Esophagus squamous epithelium (tissue), 4 donors: ENCODE measurements around the gene SHCBP1.
"Not testable (repeated sequence)": the region's sequence is repeated elsewhere in the genome, so short reads cannot be mapped to it uniquely, and the experiment has no call there.

ENCODE experiments used
- POLR2A ChIP-seq, 4 donors: fragments of 450-650 bp; IDR thresholded peaks; one replicate each; pipeline ENCODE4 v1.6.1; 2017; ENCODE audit warnings: antibody characterized with exemption in 4 of 4, mild to moderate bottlenecking in 4 of 4, moderate library complexity in 3 of 4
- TF ChIP-seq, protein P1 (sequence below), 6 experiments: fragments of 450-650 bp in 4 of 6; fragments of 200-600 bp in 2 of 6; sonication (generic) in 2 of 6; IDR thresholded peaks; one replicate each; pipeline ENCODE4 v1.5.1; 2016 to 2019; ENCODE audit warnings: antibody characterized with exemption in 6 of 6, mild to moderate bottlenecking in 4 of 6, moderate library complexity in 4 of 6

DNA sequence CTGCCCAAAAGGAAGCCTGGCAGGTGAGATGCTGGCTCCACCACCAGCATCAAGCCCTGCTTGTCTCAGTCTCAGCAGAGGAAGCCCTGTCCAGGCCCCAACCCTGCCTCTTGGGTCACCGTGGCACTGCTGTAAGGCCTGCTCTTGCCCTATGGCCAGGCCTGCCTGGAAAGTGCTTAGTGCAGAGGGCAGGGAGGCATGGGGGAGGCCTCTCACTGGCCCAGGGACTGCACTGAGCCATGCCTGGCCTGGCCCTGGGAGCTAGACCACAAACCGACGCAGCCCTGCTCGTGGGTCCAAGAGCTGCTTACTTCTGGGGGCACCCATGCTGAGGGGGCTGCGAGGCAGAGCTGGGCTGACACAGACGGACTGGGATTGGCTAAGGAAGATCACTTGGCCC, 3.7 kb upstream of the SHCBP1 start:
- TF ChIP-seq, protein P1, sequence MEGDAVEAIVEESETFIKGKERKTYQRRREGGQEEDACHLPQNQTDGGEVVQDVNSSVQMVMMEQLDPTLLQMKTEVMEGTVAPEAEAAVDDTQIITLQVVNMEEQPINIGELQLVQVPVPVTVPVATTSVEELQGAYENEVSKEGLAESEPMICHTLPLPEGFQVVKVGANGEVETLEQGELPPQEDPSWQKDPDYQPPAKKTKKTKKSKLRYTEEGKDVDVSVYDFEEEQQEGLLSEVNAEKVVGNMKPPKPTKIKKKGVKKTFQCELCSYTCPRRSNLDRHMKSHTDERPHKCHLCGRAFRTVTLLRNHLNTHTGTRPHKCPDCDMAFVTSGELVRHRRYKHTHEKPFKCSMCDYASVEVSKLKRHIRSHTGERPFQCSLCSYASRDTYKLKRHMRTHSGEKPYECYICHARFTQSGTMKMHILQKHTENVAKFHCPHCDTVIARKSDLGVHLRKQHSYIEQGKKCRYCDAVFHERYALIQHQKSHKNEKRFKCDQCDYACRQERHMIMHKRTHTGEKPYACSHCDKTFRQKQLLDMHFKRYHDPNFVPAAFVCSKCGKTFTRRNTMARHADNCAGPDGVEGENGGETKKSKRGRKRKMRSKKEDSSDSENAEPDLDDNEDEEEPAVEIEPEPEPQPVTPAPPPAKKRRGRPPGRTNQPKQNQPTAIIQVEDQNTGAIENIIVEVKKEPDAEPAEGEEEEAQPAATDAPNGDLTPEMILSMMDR (IDR thresholded peaks at IDR 0.05), result not testable (repeated sequence)
- TF ChIP-seq POLR2A (IDR thresholded peaks at IDR 0.05), result not testable (repeated sequence)
